OCI-LY7 (cell line): ENCODE measurements around the gene CDC25B. TPM values are rescaled to one million over a fixed set of nuclear protein-coding genes. Genes with fewer than 3 reads are reported as not detected.

ENCODE experiments used
- BruUV-seq: library from RNA; stranded (reverse); fragments of 400-500 nt; replicated peaks from 2 replicates; lab custom pipeline; 2021; lab: Mats Ljungman, UMichigan
- CTCF ChIA-PET: fragments of 300-600 bp; sonication (Branson Sonifier 250); formaldehyde crosslinking; loops from one replicate; lab custom pipeline; 2022; ENCODE audit warnings: antibody characterized with exemption; ENCODE audit not compliant: unreplicated experiment; lab: Charles Lee
- POLR2A ChIA-PET: fragments of 300-600 bp; sonication (Branson Sonifier 250); formaldehyde crosslinking; loops from one replicate; lab custom pipeline; 2022; ENCODE audit warnings: antibody characterized with exemption; lab: Charles Lee
- DNase-seq: peaks from one replicate; pipeline ENCODE4 v3.0.0-alpha.2; 2015; ENCODE audit warnings: low spot score
- H2AFZ ChIP-seq: fragments of 200-600 bp; sonication (generic), shearing (Covaris generic); 2 replicates; pipeline ENCODE4 v1.6.1; 2014; ENCODE audit warnings: mild to moderate bottlenecking, antibody characterized with exemption, low read length, moderate library complexity
- H3K27ac ChIP-seq: fragments of 200-600 bp; sonication (generic); 2 replicates; pipeline ENCODE4 v1.5.1; 2014; ENCODE audit warnings: mixed run types, low read depth, mild to moderate bottlenecking, moderate library complexity, low read length, inconsistent platforms; ENCODE audit not compliant: poor library complexity, severe bottlenecking
- H3K36me3 ChIP-seq: fragments of 200-600 bp; sonication (generic); 2 replicates; pipeline ENCODE4 v1.6.1; 2014; ENCODE audit warnings: mild to moderate bottlenecking, antibody characterized with exemption, low read length, moderate library complexity, mixed read lengths; ENCODE audit not compliant: insufficient read depth
- H3K4me1 ChIP-seq: fragments of 200-600 bp; sonication (generic); 2 replicates; pipeline ENCODE4 v1.5.1; 2014; ENCODE audit warnings: mild to moderate bottlenecking, low read length; ENCODE audit not compliant: insufficient read depth, poor library complexity, severe bottlenecking
- H3K4me2 ChIP-seq: fragments of 200-600 bp; sonication (generic); 2 replicates; pipeline ENCODE4 v1.6.1; 2014; ENCODE audit warnings: mild to moderate bottlenecking, low read length
- H3K4me3 ChIP-seq: fragments of 200-600 bp; sonication (generic); 2 replicates; pipeline ENCODE4 v1.5.1; 2014; ENCODE audit warnings: mild to moderate bottlenecking, low read depth, low read length; ENCODE audit not compliant: poor library complexity, severe bottlenecking
- H3K79me2 ChIP-seq: fragments of 200-600 bp; sonication (generic); 2 replicates; pipeline ENCODE4 v1.6.1; 2016; ENCODE audit warnings: low read depth, mild to moderate bottlenecking, low read length, moderate library complexity, mixed read lengths; ENCODE audit not compliant: insufficient read depth
- H3K9me2 ChIP-seq: fragments of 200-600 bp; sonication (generic); 2 replicates; pipeline ENCODE4 v1.6.1; 2016; ENCODE audit warnings: mild to moderate bottlenecking, low read length, mixed read lengths; ENCODE audit not compliant: insufficient read depth
- H3K9me3 ChIP-seq: fragments of 200-600 bp; sonication (generic); 2 replicates; pipeline ENCODE4 v1.6.1; 2014; ENCODE audit warnings: mild to moderate bottlenecking, mixed run types, low read length, mixed read lengths
- H4K20me1 ChIP-seq: fragments of 200-600 bp; sonication (generic); 2 replicates; pipeline ENCODE4 v1.6.1; 2014; ENCODE audit warnings: mild to moderate bottlenecking, antibody characterized with exemption, low read length, moderate library complexity, mixed read lengths; ENCODE audit not compliant: insufficient read depth
- EZH2phosphoT487 ChIP-seq: fragments of 200-600 bp; sonication (generic); IDR thresholded peaks from 2 replicates; pipeline ENCODE4 v1.6.1; 2018; ENCODE audit warnings: low read depth, borderline replicate concordance, mild to moderate bottlenecking, mixed run types, antibody characterized with exemption, low read length, moderate library complexity, mixed read lengths
- intact Hi-C: fragments of 100-400 bp; cut with micrococcal nuclease; formaldehyde crosslinking; loops from one replicate; pipeline ENCODE4 v1.10.0; 2022; ENCODE audit not compliant: unreplicated experiment
- total RNA-seq, 2 experiments: library from RNA; depleted of rRNA in 1 of 2; stranded (reverse); fragments of >200 nt in 1 of 2; shearing (Covaris generic) in 1 of 2; gene quantifications; 2 replicates each; pipeline ENCODE4 v1.2.3, GENCODE V29; 2014 to 2022
- TF ChIP-seq, protein P1 (sequence below): fragments of 200-600 bp; sonication (generic); conservative IDR thresholded peaks from 2 replicates; pipeline ENCODE4 v1.5.1; 2014; ENCODE audit warnings: mild to moderate bottlenecking, antibody characterized with exemption, low read length, moderate library complexity, mixed read lengths

The CDC25B gene
- total RNA-seq, 2 experiments from 2014 or later: 89.2 to 119 TPM

- Histone ChIP-seq H3K36me3 (no peaks in the 10 kb centered on the region; the same call in 1 of the 2 replicates), H4K20me1 (no peaks in the 10 kb centered on the region; the same call in 1 of the 2 replicates), H3K4me1 (peaks cover 28% of the 10 kb centered on the region), H3K79me2 (peaks cover 15% of the 10 kb centered on the region; the same call in 1 of the 2 replicates), H2AFZ (peak within 1 kb of the TSS; percentile 94), H3K9me2 (no peaks in the 10 kb centered on the region), H3K4me2 (peak within 1 kb of the TSS; percentile 73), H3K9me3 (no peaks in the 10 kb centered on the region), H3K4me3 (peak within 1 kb of the TSS; percentile 71), H3K27ac (no peak within 1 kb of the TSS)
- peak; percentile 90 for DNase-seq
- ChIA-PET POLR2A (interaction anchor here (0.7 to 3.2 kb wide), 3 partner anchors 23 to 71 kb away, joined by 3 to 16 read pairs (median 3); partner anchors contain the start of gene AP5S1), CTCF (interaction anchor here (1.7 kb wide), 2 partner anchors 32 to 33 kb away, joined by 4 read pairs; partner anchors contain the start of gene AP5S1)
- intact Hi-C loops: loop anchor here (1.0 to 2.0 kb wide), 5 partner anchors 10 to 298 kb away; partner anchors contain the start of genes AP5S1, CDC25B and PANK2
- no TSS peak for BruUV-seq
- no peak for TF ChIP-seq EZH2phosphoT487
- TF ChIP-seq, protein P1, sequence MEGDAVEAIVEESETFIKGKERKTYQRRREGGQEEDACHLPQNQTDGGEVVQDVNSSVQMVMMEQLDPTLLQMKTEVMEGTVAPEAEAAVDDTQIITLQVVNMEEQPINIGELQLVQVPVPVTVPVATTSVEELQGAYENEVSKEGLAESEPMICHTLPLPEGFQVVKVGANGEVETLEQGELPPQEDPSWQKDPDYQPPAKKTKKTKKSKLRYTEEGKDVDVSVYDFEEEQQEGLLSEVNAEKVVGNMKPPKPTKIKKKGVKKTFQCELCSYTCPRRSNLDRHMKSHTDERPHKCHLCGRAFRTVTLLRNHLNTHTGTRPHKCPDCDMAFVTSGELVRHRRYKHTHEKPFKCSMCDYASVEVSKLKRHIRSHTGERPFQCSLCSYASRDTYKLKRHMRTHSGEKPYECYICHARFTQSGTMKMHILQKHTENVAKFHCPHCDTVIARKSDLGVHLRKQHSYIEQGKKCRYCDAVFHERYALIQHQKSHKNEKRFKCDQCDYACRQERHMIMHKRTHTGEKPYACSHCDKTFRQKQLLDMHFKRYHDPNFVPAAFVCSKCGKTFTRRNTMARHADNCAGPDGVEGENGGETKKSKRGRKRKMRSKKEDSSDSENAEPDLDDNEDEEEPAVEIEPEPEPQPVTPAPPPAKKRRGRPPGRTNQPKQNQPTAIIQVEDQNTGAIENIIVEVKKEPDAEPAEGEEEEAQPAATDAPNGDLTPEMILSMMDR: peak; percentile 80
Observed at GRCh38 chr20:3786665-3787323, 9.3 kb upstream of the CDC25B start, which contains the start of gene CENPB. Gene CENPB (minus strand): TSS chr20:3786740. CDS start chr20:3786483, 257 bp downstream.

- peak overlapping the region; percentile 94 for H2AFZ ChIP-seq
- peak overlapping the region; percentile 73 for H3K4me2 ChIP-seq
- DNase-seq: no peak
- H3K9me2 ChIP-seq: no peaks in the 10 kb centered on the region
- no peaks in the 10 kb centered on the region; the same call in 1 of the 2 replicates for H4K20me1 ChIP-seq
- ChIA-PET CTCF (interaction anchor here (1.7 kb wide), 2 partner anchors 31 to 32 kb away, joined by 4 read pairs; partner anchors contain the start of gene AP5S1), POLR2A (interaction anchor here (0.6 to 3.2 kb wide), 5 partner anchors 24 to 1511 kb away, joined by 3 to 16 read pairs (median 3); partner anchors contain the start of gene AP5S1)
- intact Hi-C loops: loop anchor here (1.0 to 2.0 kb wide), 5 partner anchors 9 to 297 kb away; partner anchors contain the start of genes AP5S1, CDC25B and PANK2
- BruUV-seq: TSS peak; percentile 73
- peaks cover 28% of the 10 kb centered on the region for H3K4me1 ChIP-seq
- no peak for TF ChIP-seq EZH2phosphoT487
- TF ChIP-seq, protein P1: no peak
- H3K36me3 ChIP-seq: no peaks in the 10 kb centered on the region; the same call in 1 of the 2 replicates
- H3K27ac ChIP-seq: no peak overlapping the region
- peaks cover 15% of the 10 kb centered on the region; the same call in 1 of the 2 replicates for H3K79me2 ChIP-seq
- H3K9me3 ChIP-seq: no peaks in the 10 kb centered on the region
- peak overlapping the region; percentile 70 for H3K4me3 ChIP-seq
Observed at GRCh38 chr20:3787324-3788014, 8.6 kb upstream of the CDC25B start.
